OCI-LY3 (cell line): ENCODE data around the gene ZNF567.

Source experiments
- H2AFZ ChIP-seq: fragments of 200-600, 300-600 bp; shearing (Covaris generic); 2 replicates; pipeline ENCODE4 v1.6.0; 2014; ENCODE audit warnings: antibody characterized with exemption, low read depth, low read length
- H3K27ac ChIP-seq: fragments of 200-600, 300-600 bp; sonication (generic); 2 replicates; pipeline ENCODE4 v1.5.1; 2014; ENCODE audit warnings: mild to moderate bottlenecking, low read length, moderate library complexity, mixed read lengths
- H3K27me3 ChIP-seq: fragments of 200-600, 300-600 bp; sonication (generic); 2 replicates; pipeline ENCODE4 v1.6.1; 2014; ENCODE audit warnings: low read depth, low read length, mixed read lengths
- H3K36me3 ChIP-seq: fragments of 200-600, 300-600 bp; sonication (generic); replicated peaks from 2 replicates; pipeline ENCODE3; 2014; ENCODE audit warnings: low read depth, low read length, mixed read lengths
- H3K4me1 ChIP-seq: fragments of 300-600, 200-600 bp; sonication (generic); 2 replicates; pipeline ENCODE4 v1.6.1; 2014; ENCODE audit warnings: low read length, mixed read lengths
- H3K4me2 ChIP-seq: fragments of 200-600, 300-600 bp; sonication (generic); 2 replicates; pipeline ENCODE4 v1.6.1; 2014; ENCODE audit warnings: low read length, mixed read lengths
- H3K4me3 ChIP-seq: fragments of 300-600, 200-600 bp; sonication (generic); 2 replicates; pipeline ENCODE4 v1.5.1; 2014; ENCODE audit warnings: antibody characterized with exemption, mild to moderate bottlenecking, low read length, moderate library complexity
- H3K79me2 ChIP-seq: fragments of 300-600, 200-600 bp; shearing (Covaris generic); 2 replicates; pipeline ENCODE4 v1.6.1; 2014; ENCODE audit warnings: mild to moderate bottlenecking, low read length, mixed read lengths
- H3K9ac ChIP-seq: fragments of 300-600, 200-600 bp; shearing (Covaris generic); 2 replicates; pipeline ENCODE4 v1.6.0; 2014; ENCODE audit warnings: mild to moderate bottlenecking, low read length, moderate library complexity
- H3K9me3 ChIP-seq: fragments of 200-600, 300-600 bp; shearing (Covaris generic); 2 replicates; pipeline ENCODE4 v1.6.1; 2014; ENCODE audit warnings: low read length, mixed read lengths; ENCODE audit not compliant: insufficient read depth
- H4K20me1 ChIP-seq: fragments of 200-600, 300-600 bp; sonication (generic); 2 replicates; pipeline ENCODE4 v1.6.1; 2016; ENCODE audit warnings: low read length, mixed read lengths; ENCODE audit not compliant: insufficient read depth
- EZH2phosphoT487 ChIP-seq: fragments of 200-600 bp; shearing (Covaris generic); IDR thresholded peaks from 2 replicates; pipeline ENCODE4 v1.6.1; 2018; ENCODE audit warnings: antibody characterized with exemption, mixed run types, low read depth
- TF ChIP-seq, protein P1 (sequence below): fragments of 200-600, 300-600 bp; sonication (generic); IDR thresholded peaks from 2 replicates; pipeline ENCODE4 v1.5.1; 2014; ENCODE audit warnings: antibody characterized with exemption, low read length, low read depth

Gene ZNF567

DNA sequence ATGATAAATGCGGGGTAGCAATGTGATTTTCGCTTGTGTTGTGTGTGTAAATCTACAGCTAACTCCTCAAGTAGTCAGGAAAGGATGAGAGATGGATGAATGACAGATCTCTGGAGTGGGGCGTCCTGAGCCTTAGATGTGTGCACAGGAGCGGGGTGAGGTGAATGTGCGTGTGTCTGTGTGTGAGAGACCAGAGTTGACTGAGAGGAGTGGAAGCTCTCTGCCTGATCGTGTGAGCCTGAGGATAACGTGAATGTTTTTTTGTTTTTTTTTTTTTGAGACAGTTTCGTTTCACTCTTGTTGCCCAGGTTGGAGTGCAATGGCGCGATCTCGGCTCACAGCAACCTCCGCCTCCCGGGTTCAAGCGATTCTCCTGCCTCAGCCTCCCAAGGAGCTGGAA is 21.6 kb upstream of the ZNF567 start:
- Histone ChIP-seq H3K4me1 (no peaks in the 10 kb centered on the region), H3K36me3 (peaks cover 33% of the 10 kb centered on the region), H3K9me3 (no peaks in the 10 kb centered on the region), H3K27me3 (no peaks in the 10 kb centered on the region), H4K20me1 (no peaks in the 10 kb centered on the region), H3K4me2 (peak overlapping the region; percentile 72), H3K27ac (no peak overlapping the region), H3K9ac (no peak overlapping the region), H2AFZ (no peak overlapping the region), H3K4me3 (peak overlapping the region; percentile 100), H3K79me2 (peaks cover 11% of the 10 kb centered on the region)
- TF ChIP-seq EZH2phosphoT487, result no peak
- TF ChIP-seq, protein P1, sequence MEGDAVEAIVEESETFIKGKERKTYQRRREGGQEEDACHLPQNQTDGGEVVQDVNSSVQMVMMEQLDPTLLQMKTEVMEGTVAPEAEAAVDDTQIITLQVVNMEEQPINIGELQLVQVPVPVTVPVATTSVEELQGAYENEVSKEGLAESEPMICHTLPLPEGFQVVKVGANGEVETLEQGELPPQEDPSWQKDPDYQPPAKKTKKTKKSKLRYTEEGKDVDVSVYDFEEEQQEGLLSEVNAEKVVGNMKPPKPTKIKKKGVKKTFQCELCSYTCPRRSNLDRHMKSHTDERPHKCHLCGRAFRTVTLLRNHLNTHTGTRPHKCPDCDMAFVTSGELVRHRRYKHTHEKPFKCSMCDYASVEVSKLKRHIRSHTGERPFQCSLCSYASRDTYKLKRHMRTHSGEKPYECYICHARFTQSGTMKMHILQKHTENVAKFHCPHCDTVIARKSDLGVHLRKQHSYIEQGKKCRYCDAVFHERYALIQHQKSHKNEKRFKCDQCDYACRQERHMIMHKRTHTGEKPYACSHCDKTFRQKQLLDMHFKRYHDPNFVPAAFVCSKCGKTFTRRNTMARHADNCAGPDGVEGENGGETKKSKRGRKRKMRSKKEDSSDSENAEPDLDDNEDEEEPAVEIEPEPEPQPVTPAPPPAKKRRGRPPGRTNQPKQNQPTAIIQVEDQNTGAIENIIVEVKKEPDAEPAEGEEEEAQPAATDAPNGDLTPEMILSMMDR, result no peak

DNA sequence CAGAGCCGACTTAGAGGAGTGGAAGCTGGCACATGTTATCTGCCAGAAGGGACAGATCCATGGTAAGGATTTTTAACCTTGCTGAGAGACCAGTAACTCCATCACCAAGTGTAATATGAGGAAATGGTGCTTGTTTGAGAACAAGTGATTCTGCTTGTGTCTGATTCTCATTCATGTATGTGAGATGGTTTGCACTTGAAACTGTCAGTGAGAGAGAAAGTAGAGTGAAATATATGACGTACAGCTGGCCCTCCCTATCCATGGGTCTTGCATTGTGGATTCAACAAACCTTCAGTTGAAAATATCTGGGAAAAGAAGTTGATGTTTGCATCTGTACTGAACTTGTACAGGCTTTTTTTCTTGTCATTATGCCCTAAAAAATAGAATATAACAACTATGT is 18.8 kb upstream of the ZNF567 start:
- peaks cover 46% of the 10 kb centered on the region for H3K36me3 ChIP-seq
- no peaks in the 10 kb centered on the region for H3K9me3 ChIP-seq
- no peak overlapping the region for H3K27ac ChIP-seq
- H3K9ac ChIP-seq, result no peak overlapping the region
- no peaks in the 10 kb centered on the region for H3K4me1 ChIP-seq
- H3K79me2 ChIP-seq, result peaks cover 11% of the 10 kb centered on the region
- H3K4me2 ChIP-seq, result no peak overlapping the region
- H2AFZ ChIP-seq, result no peak overlapping the region
- no peak for TF ChIP-seq EZH2phosphoT487
- TF ChIP-seq, protein P1, result no peak
- no peak overlapping the region for H3K4me3 ChIP-seq
- H3K27me3 ChIP-seq, result no peaks in the 10 kb centered on the region
- no peaks in the 10 kb centered on the region for H4K20me1 ChIP-seq

DNA sequence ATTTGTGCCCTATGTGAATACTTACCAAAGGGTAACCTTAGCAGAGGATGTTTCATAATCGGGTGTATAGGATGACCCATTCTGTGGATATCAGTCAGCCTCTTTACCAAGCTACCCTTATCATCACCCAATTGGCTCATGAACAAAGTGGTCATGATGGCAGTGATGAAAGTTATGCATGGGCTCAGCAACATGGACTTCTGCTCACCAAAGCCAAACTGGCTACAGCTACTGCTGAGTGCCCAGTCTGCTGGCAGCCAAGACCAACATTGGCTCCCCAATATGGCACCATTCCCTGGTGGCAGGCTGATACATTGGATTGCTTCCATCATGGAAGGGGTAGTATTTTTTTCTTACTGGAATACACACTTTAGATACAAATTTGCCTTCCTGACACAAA is 15.0 kb upstream of the ZNF567 start:
- H3K27me3 ChIP-seq, result no peaks in the 10 kb centered on the region
- H3K4me1 ChIP-seq, result no peaks in the 10 kb centered on the region
- H3K79me2 ChIP-seq, result peaks cover 2% of the 10 kb centered on the region
- H2AFZ ChIP-seq, result no peak overlapping the region
- no peak overlapping the region for H3K4me2 ChIP-seq
- no peak overlapping the region for H3K4me3 ChIP-seq
- no peak overlapping the region for H3K27ac ChIP-seq
- H3K36me3 ChIP-seq, result peaks cover 32% of the 10 kb centered on the region
- H3K9ac ChIP-seq, result no peak overlapping the region
- no peak for TF ChIP-seq EZH2phosphoT487
- TF ChIP-seq, protein P1, result no peak
- H4K20me1 ChIP-seq, result no peaks in the 10 kb centered on the region
- H3K9me3 ChIP-seq, result no peaks in the 10 kb centered on the region

DNA sequence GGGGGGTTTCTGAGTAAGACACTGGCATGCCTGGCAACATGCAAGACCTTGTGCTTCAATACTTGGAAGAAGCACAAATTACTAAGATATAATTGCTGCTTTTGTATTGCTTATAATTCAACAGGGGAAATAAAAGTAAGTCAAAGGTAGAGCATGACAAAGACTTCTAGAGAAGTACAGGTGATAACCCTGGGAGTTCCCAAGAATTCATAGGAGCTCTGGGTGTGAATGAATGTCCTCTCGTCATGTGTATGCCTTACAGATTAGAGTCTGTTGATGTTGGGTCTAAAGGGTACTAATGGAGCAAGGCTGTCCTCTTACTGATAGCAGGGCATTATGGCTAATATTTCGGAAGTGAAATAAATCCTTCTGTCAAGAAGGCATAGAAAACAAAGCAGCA is 13.2 kb upstream of the ZNF567 start:
- H3K9me3 ChIP-seq, result no peaks in the 10 kb centered on the region
- no peak overlapping the region for H3K4me2 ChIP-seq
- H2AFZ ChIP-seq, result no peak overlapping the region
- H3K79me2 ChIP-seq, result peaks cover 2% of the 10 kb centered on the region; the same call in 1 of the 2 replicates
- peaks cover 29% of the 10 kb centered on the region for H3K36me3 ChIP-seq
- TF ChIP-seq, protein P1, result no peak
- TF ChIP-seq EZH2phosphoT487, result no peak
- no peak overlapping the region for H3K9ac ChIP-seq
- no peak overlapping the region for H3K4me3 ChIP-seq
- no peak overlapping the region for H3K27ac ChIP-seq
- no peaks in the 10 kb centered on the region for H3K27me3 ChIP-seq
- no peaks in the 10 kb centered on the region for H4K20me1 ChIP-seq
- H3K4me1 ChIP-seq, result no peaks in the 10 kb centered on the region
